Keratinocyte (primary cell): ENCODE data around the gene VANGL2. TPM values are rescaled to one million over a fixed set of nuclear protein-coding genes. Genes with fewer than 3 reads are reported as not detected.
A peak's percentile ranks its signal among the peaks of the same experiment; 100 is the strongest.

Experiments
- DNase-seq: peaks from one replicate; pipeline ENCODE4 v3.0.0-alpha.2; 2011; ENCODE audit warnings: low read depth, missing footprints, low spot score
- FAIRE-seq: peaks from 2 replicates; lab custom pipeline; 2011; peaks lifted over from hg19 to GRCh38; lab: Jason Lieb, UNC
- H2AFZ ChIP-seq: 2 replicates; pipeline ENCODE4 v1.6.0; 2012; ENCODE audit warnings: low read length, control low read depth, inconsistent platforms; ENCODE audit not compliant: control insufficient read depth
- H3K27ac ChIP-seq: 2 replicates; pipeline ENCODE4 v1.5.1; 2011; ENCODE audit warnings: low read length; ENCODE audit not compliant: control insufficient read depth, insufficient read depth
- H3K27me3 ChIP-seq: 3 replicates; pipeline ENCODE4 v1.6.0; 2011; ENCODE audit warnings: low read length; ENCODE audit not compliant: control insufficient read depth, insufficient read depth; ENCODE audit errors: extremely low read depth
- H3K36me3 ChIP-seq, 2 experiments: 2 replicates in 1 of 2; 3 replicates in 1 of 2; pipeline ENCODE4 v1.5.1; 2011; ENCODE audit warnings: low read length in 2 of 2, mild to moderate bottlenecking in 1 of 2; ENCODE audit not compliant: control insufficient read depth in 2 of 2, insufficient read depth in 2 of 2; ENCODE audit errors: extremely low read depth in 1 of 2
- H3K4me1 ChIP-seq: 3 replicates; pipeline ENCODE4 v1.5.1; 2011; ENCODE audit warnings: low read length; ENCODE audit not compliant: control insufficient read depth, insufficient read depth; ENCODE audit errors: extremely low read depth
- H3K4me2 ChIP-seq: 3 replicates; pipeline ENCODE4 v1.6.0; 2011; ENCODE audit warnings: low read depth, low read length; ENCODE audit not compliant: control insufficient read depth, insufficient read depth; ENCODE audit errors: extremely low read depth
- H3K4me3 ChIP-seq, 3 experiments: fragments of 200-600 bp in 1 of 3; sonication (generic) in 1 of 3; 2 replicates in 2 of 3; 3 replicates in 1 of 3; pipeline ENCODE4 v1.5.1; 2011 to 2016; ENCODE audit warnings: low read length in 3 of 3, mild to moderate bottlenecking in 3 of 3, control low read depth in 2 of 3, inconsistent platforms in 1 of 3, low read depth in 1 of 3, mixed read lengths in 1 of 3, mixed run types in 1 of 3, moderate library complexity in 1 of 3; ENCODE audit not compliant: control insufficient read depth in 2 of 3, insufficient read depth in 2 of 3; ENCODE audit errors: extremely low read depth in 1 of 3
- H3K79me2 ChIP-seq: 2 replicates; pipeline ENCODE4 v1.6.0; 2012; ENCODE audit warnings: low read length; ENCODE audit not compliant: control insufficient read depth, insufficient read depth
- H3K9ac ChIP-seq: 3 replicates; pipeline ENCODE4 v1.6.0; 2011; ENCODE audit warnings: low read length; ENCODE audit not compliant: control insufficient read depth, insufficient read depth; ENCODE audit errors: extremely low read depth
- H3K9me1 ChIP-seq: 3 replicates; pipeline ENCODE4 v1.6.0; 2011; ENCODE audit warnings: low read length; ENCODE audit not compliant: control insufficient read depth, insufficient read depth; ENCODE audit errors: extremely low read depth
- H3K9me3 ChIP-seq: 2 replicates; pipeline ENCODE4 v1.5.1; 2012; ENCODE audit warnings: low read depth, low read length; ENCODE audit not compliant: control insufficient read depth
- H4K20me1 ChIP-seq: 3 replicates; pipeline ENCODE4 v1.6.0; 2011; ENCODE audit warnings: low read length; ENCODE audit not compliant: control insufficient read depth, insufficient read depth; ENCODE audit errors: extremely low read depth
- CTCF ChIP-seq, 3 experiments: IDR thresholded peaks in 1 of 3; conservative IDR thresholded peaks in 1 of 3; optimal IDR thresholded peaks in 1 of 3; 2 replicates in 2 of 3; 3 replicates in 1 of 3; pipeline versions ENCODE3 to v1.5.1; 2011; ENCODE audit warnings: low read length in 3 of 3, mild to moderate bottlenecking in 3 of 3, moderate library complexity in 2 of 3, control low read depth in 1 of 3, inconsistent platforms in 1 of 3; ENCODE audit not compliant: insufficient read depth in 2 of 3; ENCODE audit errors: extremely low read depth in 1 of 3
- EZH2 ChIP-seq: IDR thresholded peaks from one replicate; pipeline ENCODE4 v1.6.1; 2012; ENCODE audit warnings: inconsistent platforms, mild to moderate bottlenecking, low read length, moderate library complexity
- dilution Hi-C: fragments of 300-500 bp; cut with MboI; formaldehyde crosslinking; loops from one replicate; pipeline ENCODE4 v1.7.0; 2020; ENCODE audit warnings: low sequenced_read_pairs; ENCODE audit not compliant: extremely low pct_ligation_motif_present
- polyA plus RNA-seq, 5 experiments: library from polyadenylated mRNA; depleted of rRNA in 3 of 5; stranded (reverse) in 3 of 5; stranded (forward) in 1 of 5; unstranded in 1 of 5; fragments of >200 nt; gene quantifications; 1 replicate in 1 of 5; 2 replicates in 3 of 5; 3 replicates in 1 of 5; pipeline versions ENCODE4 v1.2.1 to v1.2.3, GENCODE V29; 2011 to 2012; ENCODE audit warnings: missing spikeins in 2 of 5, low read depth in 1 of 5, low replicate concordance in 1 of 5

Gene VANGL2
- polyA plus RNA-seq, 1 donor (not counting 4 experiments of a cell fraction or from before 2014, with no cell fraction given): 10.9 TPM

GRCh38 chr1:160404094-160404493, 3.7 kb downstream of the VANGL2 start:
- peak overlapping the region; percentile 25 for H2AFZ ChIP-seq
- dilution Hi-C loops: no loop called here
- H3K27me3 ChIP-seq: no peaks in the 10 kb centered on the region
- peaks cover 3% of the 10 kb centered on the region for H3K79me2 ChIP-seq
- H3K4me1 ChIP-seq: peaks cover 73% of the 10 kb centered on the region
- H3K9me1 ChIP-seq: peaks cover 2% of the 10 kb centered on the region
- H3K27ac ChIP-seq: no peak overlapping the region
- H3K9ac ChIP-seq: no peak overlapping the region
- peak; percentile 52 for FAIRE-seq
- DNase-seq: no peak
- TF ChIP-seq CTCF (optimal IDR thresholded peaks at IDR 0.05 in 1 of 3, IDR thresholded peaks at IDR 0.05 in 1 of 3, conservative IDR thresholded peaks at IDR 0.05 in 1 of 3; ENCODE audit: extremely low read depth in 1 of 3, insufficient read depth in 2 of 3, low read length in 3 of 3): no peak
- TF ChIP-seq EZH2: no peak
- H4K20me1 ChIP-seq: no peaks in the 10 kb centered on the region
- H3K4me2 ChIP-seq: no peak overlapping the region
- H3K36me3 ChIP-seq: no peaks in the 10 kb centered on the region
- H3K9me3 ChIP-seq: no peaks in the 10 kb centered on the region
- no peak overlapping the region for H3K4me3 ChIP-seq

- H3K4me3 ChIP-seq: no peak overlapping the region
- H3K4me1 ChIP-seq: peaks cover 71% of the 10 kb centered on the region
- peaks cover 5% of the 10 kb centered on the region for H3K79me2 ChIP-seq
- H3K36me3 ChIP-seq: no peaks in the 10 kb centered on the region
- dilution Hi-C loops: no loop called here
- H2AFZ ChIP-seq: no peak overlapping the region
- H3K9me3 ChIP-seq: no peaks in the 10 kb centered on the region
- H3K4me2 ChIP-seq: no peak overlapping the region
- TF ChIP-seq CTCF (optimal IDR thresholded peaks at IDR 0.05 in 1 of 3, IDR thresholded peaks at IDR 0.05 in 1 of 3, conservative IDR thresholded peaks at IDR 0.05 in 1 of 3; ENCODE audit: extremely low read depth in 1 of 3, insufficient read depth in 2 of 3, low read length in 3 of 3) (no peak), EZH2 (no peak)
- DNase-seq: no peak
- H4K20me1 ChIP-seq: no peaks in the 10 kb centered on the region
- no peaks in the 10 kb centered on the region for H3K27me3 ChIP-seq
- no peak overlapping the region for H3K27ac ChIP-seq
- H3K9ac ChIP-seq: no peak overlapping the region
- peaks cover 2% of the 10 kb centered on the region for H3K9me1 ChIP-seq
- no peak for FAIRE-seq
Observed at GRCh38 chr1:160405331-160405877, 5.0 kb downstream of the VANGL2 start.
